Limb (tissue), 2 donors: ENCODE measurements around the gene AKAP6.
"Not testable (repeated sequence)": the region's sequence is repeated elsewhere in the genome, so short reads cannot be mapped to it uniquely, and the experiment has no call there.

Experiments
- DNase-seq, 2 donors: peaks; one replicate each; pipeline ENCODE4 v3.0.0-alpha.2; 2016; ENCODE audit errors: extremely low spot score in 2 of 2

Gene AKAP6

DNA sequence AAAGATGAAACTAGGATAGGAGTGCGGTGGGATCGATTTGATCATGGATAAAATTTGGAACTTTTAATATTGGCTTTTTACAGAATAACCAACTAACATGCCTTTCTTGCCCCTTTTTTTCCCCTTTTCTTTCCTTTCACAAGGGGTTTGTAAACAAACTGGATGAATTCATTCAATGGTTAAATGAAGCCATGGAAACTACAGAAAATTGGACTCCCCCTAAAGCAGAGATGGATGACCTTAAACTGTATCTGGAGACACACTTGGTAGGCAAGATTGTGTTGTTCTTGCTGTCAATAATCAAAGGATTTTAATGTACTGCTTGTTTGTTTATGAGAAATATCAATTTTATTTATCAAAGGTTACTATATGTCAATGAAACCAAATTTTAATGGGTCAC lies 247.9 kb downstream of the AKAP6 start:
- DNase-seq, result no peak

DNA sequence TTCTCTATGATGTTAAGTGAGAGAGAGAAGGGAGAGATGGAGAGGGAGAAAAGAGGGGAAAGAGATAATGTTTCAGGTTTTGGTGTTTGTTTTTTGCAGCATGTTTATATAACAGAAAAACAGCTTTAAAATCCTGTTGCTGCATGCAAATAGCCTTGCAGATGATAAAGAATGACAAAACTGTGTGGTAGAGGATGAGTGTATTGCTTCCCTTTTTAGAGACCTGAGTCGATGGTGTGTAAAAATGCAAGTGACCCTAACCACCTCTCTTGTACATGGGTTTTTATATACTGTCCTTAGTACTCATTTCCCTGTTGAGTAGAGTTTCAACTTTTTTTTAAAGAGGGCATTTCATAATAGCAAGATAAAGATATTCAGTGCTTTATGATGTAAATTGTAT lies 249.1 kb downstream of the AKAP6 start:
- no peak for DNase-seq

DNA sequence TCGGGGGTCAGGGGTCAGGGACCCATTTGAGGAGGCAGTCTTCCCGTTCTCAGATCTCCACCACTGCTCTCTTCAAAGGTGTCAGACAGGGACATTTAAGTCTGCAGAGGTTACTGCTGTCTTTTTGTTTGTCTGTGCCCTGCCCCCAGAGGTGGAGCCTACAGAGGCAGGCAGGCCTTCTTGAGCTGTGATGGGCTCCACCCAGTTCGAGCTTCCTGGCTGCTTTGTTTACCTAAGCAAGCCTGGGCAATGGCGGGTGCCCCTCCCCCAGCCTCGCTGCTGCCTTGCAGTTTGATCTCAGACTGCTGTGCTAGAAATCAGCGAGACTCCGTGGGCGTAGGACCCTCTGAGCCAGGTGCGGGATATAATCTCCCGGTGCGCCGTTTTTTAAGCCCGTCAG lies 254.3 kb downstream of the AKAP6 start:
- not testable (repeated sequence) for DNase-seq

DNA sequence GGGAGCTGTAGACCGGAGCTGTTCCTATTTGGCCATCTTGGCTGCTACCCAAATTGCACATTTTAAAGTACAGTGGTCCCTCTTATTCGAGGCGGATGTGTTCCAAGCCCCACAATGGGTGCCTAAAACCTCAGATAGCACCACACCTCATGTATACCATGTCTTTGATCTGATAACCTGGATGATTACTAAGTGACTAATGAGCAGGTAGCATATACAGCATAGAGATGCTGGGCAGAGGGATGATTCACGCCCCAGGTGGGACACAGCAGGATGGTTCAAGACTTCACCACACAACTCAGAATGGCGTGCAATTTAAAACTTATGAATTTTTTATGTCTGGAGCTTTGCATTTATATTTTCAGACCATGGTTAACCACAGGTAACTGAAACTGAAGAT lies 255.0 kb downstream of the AKAP6 start:
- no peak for DNase-seq

DNA sequence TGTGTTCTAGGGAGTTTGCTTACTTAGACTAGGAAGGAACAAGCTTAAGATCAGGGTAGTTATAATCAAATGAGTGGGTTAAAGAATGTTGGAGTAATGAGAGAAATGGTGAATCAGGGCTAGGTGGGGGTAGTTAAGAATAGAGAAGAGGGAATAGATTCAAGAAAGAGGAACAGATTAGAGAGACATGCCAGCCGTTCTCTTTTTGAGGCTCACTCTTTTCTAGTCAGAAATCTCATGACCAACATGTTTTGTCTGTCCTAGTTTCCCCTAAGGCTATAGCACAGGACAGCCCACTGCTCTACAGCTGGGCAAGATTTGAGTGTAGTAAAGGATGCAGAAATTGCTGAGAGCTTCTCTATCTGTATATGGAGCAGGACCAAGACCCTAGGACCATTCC lies 258.4 kb downstream of the AKAP6 start:
- no peak for DNase-seq

DNA sequence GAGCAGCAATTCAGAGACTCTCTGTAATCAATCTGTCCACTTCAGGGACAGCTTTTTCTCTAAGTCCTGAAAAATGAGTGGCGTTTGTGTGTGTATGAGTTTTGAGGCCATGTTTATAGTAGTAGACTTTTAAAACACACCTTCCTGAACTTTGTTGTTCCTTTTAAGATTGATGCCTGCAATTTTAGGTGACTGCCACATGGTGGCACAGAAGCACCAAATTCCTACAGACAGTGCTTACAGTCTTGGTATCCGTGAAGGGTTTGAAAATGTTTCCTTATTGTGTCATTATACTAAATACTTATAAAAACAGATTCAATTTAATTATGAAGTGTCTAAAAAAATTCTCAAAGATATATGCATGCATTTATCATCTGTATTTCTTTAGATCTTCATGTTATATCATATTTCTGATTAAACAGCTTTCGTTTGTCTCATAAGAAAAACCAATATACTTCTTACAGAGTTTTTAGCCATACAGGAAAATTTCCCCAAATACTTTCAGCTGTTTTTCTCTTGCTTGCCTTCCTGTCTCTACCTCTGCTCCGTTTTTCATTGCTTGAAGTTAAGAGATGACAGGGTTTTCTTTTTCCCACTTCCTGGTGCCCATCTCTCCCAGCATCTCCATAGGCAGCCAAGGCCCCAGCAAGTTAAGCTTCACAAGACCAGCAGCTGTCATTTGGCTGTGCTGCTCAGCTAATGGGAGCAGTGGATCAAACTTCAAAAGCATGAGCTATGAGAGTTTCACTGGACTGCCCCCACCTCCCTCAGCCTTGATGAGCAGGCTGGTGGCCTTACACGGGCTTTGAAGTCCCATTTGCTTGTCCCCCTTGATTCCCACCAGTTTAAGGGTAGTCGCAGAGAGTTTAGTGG lies 259.6 kb downstream of the AKAP6 start:
- no peak for DNase-seq

DNA sequence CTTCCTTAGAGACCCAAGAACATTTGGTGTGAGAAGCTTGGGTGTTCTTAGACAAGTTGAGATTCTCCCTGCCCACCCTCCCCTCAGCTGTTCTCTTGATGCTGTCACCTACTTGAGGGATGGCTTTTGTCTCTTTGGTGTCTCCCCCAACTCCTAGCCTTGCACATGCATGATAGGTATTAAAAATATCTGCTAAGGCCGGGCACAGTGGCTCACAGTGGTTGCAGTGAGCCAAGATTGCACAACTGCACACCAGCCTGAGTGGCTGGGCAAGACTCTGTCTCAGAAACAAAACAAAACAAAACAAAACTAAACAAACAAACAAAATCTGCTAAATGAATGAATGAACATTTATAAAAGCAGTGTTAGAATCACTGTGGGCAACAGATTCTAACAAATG lies 261.1 kb downstream of the AKAP6 start:
- DNase-seq, result no peak

DNA sequence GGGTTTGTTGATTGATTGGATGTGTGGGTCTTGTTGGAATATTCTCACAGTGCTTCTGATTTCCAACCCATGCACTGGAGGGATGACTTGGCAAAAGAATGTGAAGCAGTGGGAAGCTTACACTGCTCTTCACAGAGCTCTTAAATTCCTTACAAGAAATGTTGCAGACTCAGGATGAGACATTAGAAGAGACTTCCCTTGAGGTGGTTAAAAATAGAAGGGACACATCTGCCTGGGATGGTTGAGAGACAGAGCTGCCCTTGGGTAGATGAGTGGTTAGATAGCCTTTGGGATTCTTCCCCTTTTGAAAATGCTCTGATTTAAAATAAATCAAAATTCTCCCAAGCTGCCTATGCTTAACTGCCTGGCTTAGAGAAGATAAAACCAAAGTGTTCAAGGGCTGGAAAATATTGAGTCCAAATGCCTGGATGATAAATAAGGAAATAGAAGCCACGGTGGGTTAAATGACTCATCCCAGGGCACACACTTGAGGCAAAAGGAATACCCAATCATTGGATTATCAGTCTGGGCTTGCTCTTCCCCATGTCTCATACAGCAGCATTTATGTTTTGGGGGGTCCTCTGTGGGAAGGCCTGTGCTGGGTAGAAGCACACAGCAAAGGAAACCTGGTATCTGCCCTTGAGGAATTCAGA lies 264.3 kb downstream of the AKAP6 start:
- DNase-seq, result no peak

DNA sequence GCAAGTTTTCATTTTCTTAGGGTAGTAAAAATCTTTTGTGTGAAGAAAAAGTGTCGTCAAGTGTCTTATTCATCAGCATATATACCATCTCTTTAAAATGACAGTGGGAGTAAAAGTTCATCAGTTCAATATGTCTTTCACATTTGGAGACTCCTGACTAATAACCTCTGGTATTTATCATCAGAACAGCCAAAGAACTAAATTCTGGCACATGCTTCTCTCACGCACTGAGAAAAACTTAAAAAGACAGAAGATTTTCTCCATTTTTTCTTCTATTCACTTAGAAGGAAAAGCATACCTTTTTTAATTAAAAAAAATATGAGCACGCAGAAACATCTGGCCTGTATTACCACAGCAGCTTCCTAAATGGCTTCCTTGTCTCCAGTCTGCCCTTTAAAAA lies 265.7 kb downstream of the AKAP6 start:
- DNase-seq, result no peak

DNA sequence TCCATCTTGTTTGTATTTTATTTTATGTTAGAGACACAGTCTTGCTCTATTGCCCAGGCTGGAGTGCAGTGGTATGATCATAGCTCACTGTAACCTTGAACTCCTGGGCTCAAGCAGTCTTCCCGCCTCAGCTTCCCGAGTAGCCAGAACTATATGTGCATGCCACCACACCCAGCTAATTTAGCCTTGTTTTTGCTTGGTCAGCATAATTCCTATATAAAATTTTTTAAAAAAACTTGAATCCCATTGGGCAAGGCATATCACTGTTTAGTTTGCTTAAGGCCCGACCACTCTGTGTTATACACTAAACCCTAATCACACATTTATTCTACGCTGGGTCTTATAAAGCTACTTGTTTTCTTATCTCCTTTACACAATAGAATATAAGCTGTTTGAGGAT lies 266.4 kb downstream of the AKAP6 start:
- DNase-seq, result no peak

DNA sequence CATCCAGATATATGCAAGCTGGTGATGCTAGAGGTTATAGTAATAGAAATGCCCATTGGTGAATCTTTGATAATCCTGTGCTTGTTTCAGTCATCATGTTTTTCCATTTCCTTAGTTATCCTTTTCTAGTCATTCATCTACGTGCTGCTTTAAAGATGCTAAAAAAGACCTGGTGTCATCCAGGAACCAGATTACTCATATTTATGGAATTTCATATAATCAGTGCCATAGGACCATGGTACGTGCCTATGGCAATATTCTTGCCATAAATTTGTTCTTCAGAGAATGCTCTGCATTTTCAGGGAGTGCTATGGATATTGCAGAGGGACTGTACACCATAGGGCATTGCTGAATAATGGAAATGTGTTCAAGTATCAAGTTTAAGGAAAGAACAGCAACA lies 267.3 kb downstream of the AKAP6 start:
- no peak for DNase-seq

DNA sequence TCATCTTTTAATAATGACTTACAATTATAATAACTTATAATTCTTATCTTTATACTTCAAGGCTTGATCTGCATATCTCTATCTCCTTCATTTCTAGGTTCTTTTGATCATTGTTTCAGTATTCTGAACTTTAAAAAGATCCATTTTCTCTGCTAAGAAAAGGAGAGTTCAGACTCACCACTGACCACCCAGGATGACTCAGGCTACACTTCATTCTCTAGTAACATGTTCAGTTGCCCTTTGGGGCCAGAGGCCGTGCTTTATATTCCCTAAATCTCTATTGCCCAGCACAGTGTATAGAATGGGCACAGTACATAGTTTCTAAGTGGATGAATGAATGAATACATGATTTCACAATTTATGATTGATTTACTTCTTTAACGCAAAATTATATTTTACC lies 268.7 kb downstream of the AKAP6 start:
- DNase-seq, result no peak

DNA sequence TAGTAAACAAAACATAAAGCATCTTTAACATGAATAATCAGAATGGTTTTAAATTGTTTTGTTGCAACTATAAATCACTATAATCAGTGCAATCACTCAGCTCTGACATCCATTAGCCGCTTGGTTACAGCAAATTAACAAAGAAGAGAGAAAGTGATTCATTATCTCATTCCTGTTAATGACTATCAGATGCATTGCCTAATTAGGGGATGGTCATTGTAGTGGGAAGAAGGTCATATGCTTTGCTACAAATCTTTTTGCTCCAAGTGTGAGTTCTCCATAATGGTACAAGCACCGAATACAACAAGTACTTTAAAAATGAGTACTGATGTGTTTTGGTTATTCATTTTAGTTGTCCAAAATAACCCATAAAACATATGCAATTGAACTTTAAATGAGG lies 272.0 kb downstream of the AKAP6 start:
- DNase-seq, result no peak

DNA sequence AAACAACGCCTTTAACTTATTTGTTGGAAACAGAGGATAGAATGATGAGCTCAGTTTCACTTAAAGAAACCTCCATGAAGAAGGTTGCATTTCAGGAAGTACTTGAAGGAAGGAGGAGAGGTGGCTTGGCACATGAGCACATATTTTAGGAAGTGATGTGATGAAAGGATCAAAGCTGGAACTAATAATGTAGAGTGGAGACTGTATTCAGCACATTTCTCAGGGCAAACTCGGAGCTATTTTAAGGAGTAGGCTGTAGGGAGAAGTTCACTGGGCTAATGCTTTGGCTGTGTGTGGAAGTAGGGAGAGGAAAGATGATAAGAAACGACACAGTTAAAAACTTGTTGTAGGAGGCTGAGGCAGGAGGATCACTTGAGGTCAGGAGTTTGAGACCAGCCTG lies 272.8 kb downstream of the AKAP6 start:
- DNase-seq, result no peak

DNA sequence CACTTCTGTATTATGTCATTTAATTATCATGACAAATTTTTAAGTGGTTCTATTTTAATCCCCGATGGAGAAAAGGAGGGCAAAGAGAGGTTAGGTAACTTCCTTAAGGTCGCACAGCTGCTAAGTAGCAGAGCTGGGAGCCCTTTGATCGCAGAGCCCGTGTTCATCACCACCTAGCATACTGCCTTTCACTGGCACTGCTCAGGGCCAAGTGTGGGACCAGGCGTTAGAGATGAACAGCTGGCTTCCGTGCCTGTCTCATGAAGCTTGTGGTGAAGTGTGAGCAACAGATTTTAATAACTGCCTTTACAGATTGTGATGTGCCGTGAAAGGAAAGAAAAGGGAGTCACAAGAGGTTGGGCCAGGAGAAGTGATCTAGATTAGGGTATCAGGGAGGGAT lies 273.6 kb downstream of the AKAP6 start:
- no peak for DNase-seq

DNA sequence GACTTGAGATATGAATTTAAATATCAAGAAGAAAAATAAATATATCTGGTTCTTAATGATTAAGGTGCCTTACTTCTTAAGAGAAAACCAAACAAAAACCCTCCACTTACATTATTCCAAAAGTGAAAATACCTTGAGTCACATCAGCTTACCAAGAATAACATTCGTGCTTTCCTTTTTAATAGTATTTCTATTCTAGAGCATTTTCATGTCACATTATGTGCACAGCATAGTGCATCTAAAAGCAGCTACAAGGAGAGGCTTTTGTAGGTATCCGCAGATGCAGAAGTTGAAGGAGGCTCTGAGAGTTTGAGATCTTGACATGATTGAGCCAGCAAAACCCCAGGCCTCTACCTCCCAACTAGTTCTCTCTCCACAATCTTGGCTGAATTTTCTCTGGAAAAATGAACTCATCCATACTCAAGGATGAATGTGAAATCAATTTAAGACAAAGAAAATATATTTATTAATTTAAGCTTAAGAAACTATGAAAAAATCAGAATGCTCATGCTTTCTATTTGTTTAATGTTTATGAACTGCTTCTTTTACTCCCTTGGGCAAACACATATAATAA lies 275.0 kb downstream of the AKAP6 start:
- DNase-seq, result no peak

DNA sequence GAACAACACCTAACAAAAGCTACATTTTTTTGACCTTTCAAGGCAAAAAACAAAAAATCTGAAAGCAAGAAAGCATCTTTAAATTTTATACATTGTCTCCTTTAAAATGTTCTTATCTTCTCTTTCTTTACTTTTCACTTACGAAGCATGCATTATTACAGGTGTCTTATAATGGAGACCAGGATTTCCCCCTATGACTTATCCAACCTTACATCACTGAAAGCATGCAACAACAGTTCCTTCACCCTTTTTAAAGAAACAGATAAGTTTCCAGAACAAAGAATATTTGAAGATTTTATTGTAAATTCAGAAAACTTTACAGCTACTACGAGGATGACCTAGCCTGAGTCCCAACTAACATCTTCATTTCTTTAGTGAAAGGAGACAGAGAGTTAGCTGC lies 277.2 kb downstream of the AKAP6 start:
- no peak for DNase-seq

DNA sequence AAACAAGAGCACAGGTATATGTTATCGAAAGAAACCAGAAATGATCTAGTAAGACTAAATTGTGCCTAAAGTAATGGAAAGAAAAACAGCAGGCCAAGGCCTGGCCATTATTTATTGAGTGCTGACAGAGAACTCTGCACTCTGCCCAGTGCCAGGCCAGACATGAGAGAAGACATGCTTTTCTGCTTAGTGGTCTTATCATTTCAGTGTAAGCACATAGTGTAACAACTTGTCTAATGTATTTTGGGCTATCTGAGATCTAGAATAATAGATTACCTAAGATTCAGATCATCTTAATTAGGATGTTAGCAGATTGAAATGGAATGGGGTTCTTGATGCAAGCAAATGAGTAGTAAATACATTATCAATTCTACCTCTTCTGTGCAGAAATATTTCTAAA lies 278.3 kb downstream of the AKAP6 start:
- no peak for DNase-seq

DNA sequence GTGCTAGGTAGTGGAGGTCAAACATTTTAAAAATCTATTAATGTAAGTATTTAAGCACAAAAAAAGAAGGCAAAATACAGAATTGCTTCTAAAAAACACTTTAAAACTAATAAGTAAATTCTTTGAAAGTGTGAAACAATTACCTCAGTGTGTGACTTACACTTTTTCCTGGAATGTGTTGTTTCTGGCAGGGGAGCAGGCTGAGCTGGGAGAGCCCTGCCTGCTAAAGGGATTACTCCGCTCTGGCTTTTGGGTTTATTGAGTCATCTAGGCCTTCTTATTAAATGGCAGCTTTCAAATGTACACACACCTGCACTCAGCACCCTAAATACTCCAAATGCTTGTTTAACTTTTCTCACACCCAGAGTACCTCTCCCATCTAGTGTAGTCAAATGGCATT lies 279.8 kb downstream of the AKAP6 start:
- no peak for DNase-seq

DNA sequence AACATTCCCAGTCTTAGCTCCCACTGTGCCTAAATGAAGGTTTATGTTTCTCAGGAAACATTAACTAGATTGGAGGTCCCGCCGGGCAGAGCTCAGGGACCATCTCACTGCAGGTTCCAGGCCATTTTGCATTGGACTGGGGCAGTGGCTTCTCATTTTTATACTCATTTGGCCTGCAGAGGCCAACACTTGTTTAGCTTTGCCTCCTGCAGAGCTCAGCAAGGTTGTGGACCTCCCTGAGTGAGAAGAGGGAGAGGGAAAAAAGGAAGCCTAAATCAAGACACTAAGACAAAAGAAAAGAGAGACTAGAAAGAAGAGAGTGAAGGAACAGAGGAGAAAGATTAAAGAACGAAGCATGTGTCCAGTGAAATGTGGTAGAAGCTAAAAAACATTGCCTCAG lies 280.3 kb downstream of the AKAP6 start:
- no peak for DNase-seq

DNA sequence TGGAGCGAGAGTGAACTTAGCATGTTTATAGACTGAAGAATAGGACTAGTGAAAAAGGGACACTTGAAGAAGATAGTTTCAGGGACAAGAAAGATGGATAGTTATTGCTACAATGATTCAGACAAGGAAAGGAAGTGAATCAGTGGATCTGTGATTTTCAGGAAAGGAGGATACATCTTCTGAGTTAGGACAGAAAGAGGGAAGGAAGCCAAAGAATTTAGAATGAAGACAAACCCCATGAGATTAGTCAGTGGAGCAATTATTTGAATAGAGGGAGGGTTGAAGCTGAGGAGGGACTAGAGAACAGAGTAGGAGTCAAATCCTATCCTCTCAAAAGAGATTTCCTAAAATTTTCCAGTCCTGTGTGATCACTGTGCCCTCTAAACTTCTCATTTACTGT lies 282.7 kb downstream of the AKAP6 start:
- no peak for DNase-seq

DNA sequence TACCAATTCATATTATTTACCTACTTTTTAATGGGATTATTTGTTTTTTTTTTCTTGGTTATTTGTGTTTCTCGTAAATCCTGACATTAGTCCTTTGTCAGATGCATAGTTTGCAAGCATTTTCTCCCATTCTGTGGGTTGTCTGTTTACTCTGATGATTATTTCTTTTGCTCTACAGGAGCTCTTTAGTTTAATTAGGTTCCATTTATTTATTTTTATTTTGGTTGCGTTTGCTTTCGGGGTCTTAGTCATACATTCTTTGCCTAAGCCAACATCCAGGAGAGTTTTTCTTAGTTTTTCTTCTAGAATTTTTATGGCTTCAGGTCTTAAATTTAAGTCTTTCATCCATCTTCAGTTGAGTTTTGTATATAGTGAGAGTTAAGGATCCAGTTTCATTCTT lies 289.9 kb downstream of the AKAP6 start:
- no peak for DNase-seq

DNA sequence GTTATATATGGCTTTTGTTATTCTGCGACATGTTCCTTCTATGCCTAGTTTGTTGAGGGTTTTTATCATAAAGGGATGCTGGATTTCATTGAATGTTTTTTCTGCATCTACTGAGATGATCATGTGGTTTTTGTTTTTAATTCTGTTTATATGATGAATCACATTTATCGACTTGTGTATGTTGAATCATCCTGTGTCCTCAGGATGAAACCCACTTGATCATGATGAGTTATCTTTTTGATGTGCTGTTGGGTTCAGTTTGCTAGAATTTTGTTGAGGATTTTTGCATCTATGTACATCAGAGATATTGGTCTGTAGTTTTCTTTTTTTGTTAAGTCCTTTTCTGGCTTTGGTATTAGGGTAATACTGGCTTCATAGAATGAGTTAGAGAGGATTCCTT lies 291.2 kb downstream of the AKAP6 start:
- no peak for DNase-seq
